Ovary (tissue), 3 donors: ENCODE data around the gene MBD5.

Experiments
- EP300 ChIP-seq: sonication (generic); formaldehyde crosslinking; IDR thresholded peaks from one replicate; pipeline ENCODE4 v1.6.1; 2017; ENCODE audit warnings: antibody characterized with exemption
- POLR2A ChIP-seq: fragments of 450-650 bp; IDR thresholded peaks from one replicate; pipeline ENCODE4 v1.6.1; 2017; ENCODE audit warnings: antibody characterized with exemption, mild to moderate bottlenecking, moderate library complexity
- TF ChIP-seq, protein P1 (sequence below), 3 donors: fragments of 450-650 bp in 2 of 3; fragments of 200-600 bp in 1 of 3; IDR thresholded peaks; one replicate each; pipeline versions ENCODE4 v1.5.1 to v1.8.0; 2016 to 2022; ENCODE audit warnings: antibody characterized with exemption in 3 of 3, mild to moderate bottlenecking in 1 of 3
- donor health status: DM: no; HTN: no; CAD: no.

DNA sequence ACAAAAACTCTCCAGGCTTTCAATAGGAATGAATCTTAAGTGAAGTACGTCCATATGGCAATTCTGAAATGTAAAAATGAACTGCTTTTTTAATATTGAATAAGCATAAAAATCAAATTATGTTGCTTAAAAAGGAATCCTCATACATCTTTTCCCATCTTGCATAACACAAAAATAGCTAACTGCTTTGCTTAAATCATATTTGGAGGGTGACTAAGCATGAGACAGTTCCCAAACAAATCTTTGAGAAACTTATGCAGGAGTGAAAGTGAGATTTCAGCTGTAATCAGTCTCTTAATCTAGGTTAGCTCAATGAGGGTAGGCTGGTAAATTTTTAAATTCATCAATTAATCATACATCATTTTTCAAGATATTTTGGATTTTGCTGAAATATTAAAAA lies 111.5 kb downstream of the MBD5 start:
- TF ChIP-seq, protein P1, sequence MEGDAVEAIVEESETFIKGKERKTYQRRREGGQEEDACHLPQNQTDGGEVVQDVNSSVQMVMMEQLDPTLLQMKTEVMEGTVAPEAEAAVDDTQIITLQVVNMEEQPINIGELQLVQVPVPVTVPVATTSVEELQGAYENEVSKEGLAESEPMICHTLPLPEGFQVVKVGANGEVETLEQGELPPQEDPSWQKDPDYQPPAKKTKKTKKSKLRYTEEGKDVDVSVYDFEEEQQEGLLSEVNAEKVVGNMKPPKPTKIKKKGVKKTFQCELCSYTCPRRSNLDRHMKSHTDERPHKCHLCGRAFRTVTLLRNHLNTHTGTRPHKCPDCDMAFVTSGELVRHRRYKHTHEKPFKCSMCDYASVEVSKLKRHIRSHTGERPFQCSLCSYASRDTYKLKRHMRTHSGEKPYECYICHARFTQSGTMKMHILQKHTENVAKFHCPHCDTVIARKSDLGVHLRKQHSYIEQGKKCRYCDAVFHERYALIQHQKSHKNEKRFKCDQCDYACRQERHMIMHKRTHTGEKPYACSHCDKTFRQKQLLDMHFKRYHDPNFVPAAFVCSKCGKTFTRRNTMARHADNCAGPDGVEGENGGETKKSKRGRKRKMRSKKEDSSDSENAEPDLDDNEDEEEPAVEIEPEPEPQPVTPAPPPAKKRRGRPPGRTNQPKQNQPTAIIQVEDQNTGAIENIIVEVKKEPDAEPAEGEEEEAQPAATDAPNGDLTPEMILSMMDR (IDR thresholded peaks at IDR 0.05) = no peak
- TF ChIP-seq EP300 (no peak), POLR2A (no peak)
